MM.1S (cell line): Measurements from ENCODE around the gene DUSP10.

ENCODE experiments used
- DNase-seq: peaks from one replicate; pipeline ENCODE4 v3.0.0-alpha.2; 2015
- H2AFZ ChIP-seq: fragments of 300-600 bp; sonication (generic); 2 replicates; pipeline ENCODE4 v1.6.0; 2016; ENCODE audit warnings: antibody characterized with exemption, low read length
- H3F3A ChIP-seq: fragments of 300-600 bp; sonication (generic); 2 replicates; pipeline ENCODE4 v1.6.1; 2016; ENCODE audit warnings: mild to moderate bottlenecking, antibody characterized with exemption, low read length, moderate library complexity, mixed read lengths; ENCODE audit not compliant: insufficient read depth
- H3K27ac ChIP-seq: fragments of 300-600 bp; sonication (generic); 2 replicates; pipeline ENCODE4 v1.5.1; 2016; ENCODE audit warnings: mild to moderate bottlenecking, low read length
- H3K27me3 ChIP-seq: fragments of 300-600 bp; sonication (generic); replicated peaks from 2 replicates; pipeline ENCODE4 v1.6.0; 2016; ENCODE audit warnings: low read length; ENCODE audit not compliant: insufficient read depth
- H3K36me3 ChIP-seq: fragments of 300-600 bp; sonication (generic); replicated peaks from 2 replicates; pipeline ENCODE4 v1.6.1; 2016; ENCODE audit warnings: mild to moderate bottlenecking, low read length, mixed read lengths; ENCODE audit not compliant: insufficient read depth
- H3K4me1 ChIP-seq: fragments of 300-600 bp; sonication (generic); 2 replicates; pipeline ENCODE4 v1.6.1; 2016; ENCODE audit warnings: low read length, mixed read lengths
- H3K4me2 ChIP-seq: fragments of 300-600 bp; sonication (generic); 2 replicates; pipeline ENCODE4 v1.6.0; 2016; ENCODE audit warnings: low read depth, low read length
- H3K4me3 ChIP-seq: fragments of 300-600 bp; sonication (generic); 2 replicates; pipeline ENCODE4 v1.5.1; 2016; ENCODE audit warnings: low read length, mixed read lengths
- H3K79me2 ChIP-seq: fragments of 300-600 bp; sonication (generic); 2 replicates; pipeline ENCODE4 v1.6.1; 2016; ENCODE audit warnings: mixed run types, low read length, mixed read lengths
- H3K9ac ChIP-seq: fragments of 300-600 bp; sonication (generic); 2 replicates; pipeline ENCODE4 v1.6.1; 2016; ENCODE audit warnings: low read length, mixed read lengths
- H3K9me2 ChIP-seq: fragments of 300-600 bp; sonication (generic); replicated peaks from 2 replicates; pipeline ENCODE4 v1.6.1; 2016; ENCODE audit warnings: mild to moderate bottlenecking, low read length, mixed read lengths; ENCODE audit not compliant: insufficient read depth
- H3K9me3 ChIP-seq: fragments of 300-600 bp; sonication (generic); replicated peaks from 2 replicates; pipeline ENCODE4 v1.6.1; 2016; ENCODE audit warnings: mild to moderate bottlenecking, low read length, mixed read lengths; ENCODE audit not compliant: insufficient read depth
- H4K20me1 ChIP-seq: fragments of 300-600 bp; sonication (generic); 2 replicates; pipeline ENCODE4 v1.6.1; 2016; ENCODE audit warnings: mild to moderate bottlenecking, low read length, moderate library complexity, mixed read lengths; ENCODE audit not compliant: insufficient read depth
- CTCF ChIP-seq: fragments of 300-600 bp; sonication (generic); IDR thresholded peaks from 2 replicates; pipeline ENCODE4 v1.5.1; 2016; ENCODE audit warnings: antibody characterized with exemption, low read length, mixed read lengths
- EZH2 ChIP-seq: fragments of 300-600 bp; sonication (generic); optimal IDR thresholded peaks from 2 replicates; pipeline ENCODE3; 2017; ENCODE audit warnings: low read depth, mild to moderate bottlenecking, antibody characterized with exemption, low read length, mixed read lengths
- EZH2phosphoT487 ChIP-seq: fragments of 300-600 bp; sonication (generic); IDR thresholded peaks from 2 replicates; pipeline ENCODE4 v1.6.1; 2018; ENCODE audit warnings: antibody characterized with exemption, low read length

The DUSP10 gene

GRCh38 chr1:221700948-221701347 lies 40.9 kb downstream of the DUSP10 start:
- H3K36me3 ChIP-seq = no peaks in the 10 kb centered on the region
- H3K79me2 ChIP-seq = no peaks in the 10 kb centered on the region
- no peak overlapping the region for H2AFZ ChIP-seq
- no peaks in the 10 kb centered on the region for H4K20me1 ChIP-seq
- H3K4me2 ChIP-seq = no peak overlapping the region
- no peak overlapping the region for H3K27ac ChIP-seq
- H3K4me1 ChIP-seq = no peaks in the 10 kb centered on the region
- H3K4me3 ChIP-seq = no peak overlapping the region
- no peak overlapping the region for H3K9ac ChIP-seq
- no peak for DNase-seq
- H3K9me3 ChIP-seq = no peaks in the 10 kb centered on the region
- TF ChIP-seq CTCF = no peak
- TF ChIP-seq EZH2phosphoT487 = no peak
- TF ChIP-seq EZH2 = no peak
- H3F3A ChIP-seq = no peaks in the 10 kb centered on the region
- no peaks in the 10 kb centered on the region for H3K27me3 ChIP-seq
- H3K9me2 ChIP-seq = no peaks in the 10 kb centered on the region

- DNase-seq = no peak
- H3K4me2 ChIP-seq = no peak overlapping the region
- H3K9ac ChIP-seq = no peak overlapping the region
- H3K9me2 ChIP-seq = no peaks in the 10 kb centered on the region
- H2AFZ ChIP-seq = no peak overlapping the region
- H3K9me3 ChIP-seq = no peaks in the 10 kb centered on the region
- H3K4me3 ChIP-seq = no peak overlapping the region
- H3K27ac ChIP-seq = no peak overlapping the region
- no peaks in the 10 kb centered on the region for H3K27me3 ChIP-seq
- TF ChIP-seq EZH2 (no peak), EZH2phosphoT487 (no peak), CTCF (no peak)
- H3F3A ChIP-seq = no peaks in the 10 kb centered on the region
- no peaks in the 10 kb centered on the region for H4K20me1 ChIP-seq
- no peaks in the 10 kb centered on the region for H3K4me1 ChIP-seq
- H3K79me2 ChIP-seq = no peaks in the 10 kb centered on the region
- no peaks in the 10 kb centered on the region for H3K36me3 ChIP-seq
These were observed 41.4 kb downstream of the DUSP10 start for GRCh38 chr1:221700536-221700935.

- H3K9ac ChIP-seq = no peak overlapping the region
- H3K27ac ChIP-seq = no peak overlapping the region
- no peaks in the 10 kb centered on the region for H3K9me3 ChIP-seq
- H3K9me2 ChIP-seq = no peaks in the 10 kb centered on the region
- H3K36me3 ChIP-seq = no peaks in the 10 kb centered on the region
- H3K4me2 ChIP-seq = no peak overlapping the region
- DNase-seq = no peak
- H2AFZ ChIP-seq = no peak overlapping the region
- TF ChIP-seq EZH2 = no peak
- TF ChIP-seq CTCF = no peak
- no peak for TF ChIP-seq EZH2phosphoT487
- no peaks in the 10 kb centered on the region for H4K20me1 ChIP-seq
- no peak overlapping the region for H3K4me3 ChIP-seq
- H3F3A ChIP-seq = no peaks in the 10 kb centered on the region
- H3K4me1 ChIP-seq = no peaks in the 10 kb centered on the region
- H3K79me2 ChIP-seq = no peaks in the 10 kb centered on the region
- no peaks in the 10 kb centered on the region for H3K27me3 ChIP-seq
These were observed 41.8 kb downstream of the DUSP10 start for GRCh38 chr1:221699978-221700519.
